ENCODE measurements around the gene VWA3A.
"Not testable (repeated sequence)": the region's sequence is repeated elsewhere in the genome, so short reads cannot be mapped to it uniquely, and the experiment has no call there.

Gene VWA3A

GRCh38 chr16:22088642-22089041 lies 3.7 kb upstream of the VWA3A start:
- DNase-seq, result no peak

GRCh38 chr16:22089910-22090309 lies 2.4 kb upstream of the VWA3A start:
- no peak for DNase-seq

GRCh38 chr16:22091721-22092120 lies 620 bp upstream of the VWA3A start:
- no peak for DNase-seq

GRCh38 chr16:22093331-22093730 lies 990 bp downstream of the VWA3A start:
- DNase-seq, result no peak

GRCh38 chr16:22093996-22094395 lies 1.7 kb downstream of the VWA3A start:
- no peak for DNase-seq

GRCh38 chr16:22098405-22099255 lies 6.3 kb downstream of the VWA3A start:
- DNase-seq, result peak; percentile 23

- DNase-seq, result no peak
These were observed 7.1 kb downstream of the VWA3A start for GRCh38 chr16:22099256-22099975.

- no peak for DNase-seq
These were observed 11.1 kb downstream of the VWA3A start for GRCh38 chr16:22103441-22103840.

GRCh38 chr16:22109258-22109898 lies 17.0 kb downstream of the VWA3A start:
- DNase-seq, result no peak

- DNase-seq, result not testable (repeated sequence)
These were observed 19.3 kb downstream of the VWA3A start for GRCh38 chr16:22111629-22112028.

GRCh38 chr16:22116095-22116700 lies 23.9 kb downstream of the VWA3A start:
- DNase-seq, result no peak

GRCh38 chr16:22117609-22118008 lies 25.3 kb downstream of the VWA3A start:
- no peak for DNase-seq

GRCh38 chr16:22120440-22120839 lies 28.1 kb downstream of the VWA3A start:
- DNase-seq, result no peak

- no peak for DNase-seq
These were observed 29.9 kb downstream of the VWA3A start for GRCh38 chr16:22122239-22122638.

- DNase-seq, result no peak
These were observed 30.8 kb downstream of the VWA3A start for GRCh38 chr16:22123146-22123545.

GRCh38 chr16:22123759-22124490 lies 31.6 kb downstream of the VWA3A start:
- DNase-seq, result no peak

GRCh38 chr16:22124583-22125284 lies 32.4 kb downstream of the VWA3A start:
- no peak for DNase-seq

GRCh38 chr16:22126037-22126558 lies 33.8 kb downstream of the VWA3A start:
- no peak for DNase-seq

GRCh38 chr16:22128537-22128936 lies 36.2 kb downstream of the VWA3A start:
- not testable (repeated sequence) for DNase-seq

- no peak for DNase-seq
These were observed 38.2 kb downstream of the VWA3A start for GRCh38 chr16:22130528-22130927.

GRCh38 chr16:22132801-22133200 lies 40.5 kb downstream of the VWA3A start:
- no peak for DNase-seq

- no peak for DNase-seq
These were observed 46.1 kb downstream of the VWA3A start for GRCh38 chr16:22138482-22138881.
